PC-3 (cell line): ENCODE measurements around the gene PLA2G4C. TPM values are rescaled to one million over a fixed set of nuclear protein-coding genes. Genes with fewer than 3 reads are reported as not detected.
"Not testable (repeated sequence)": the region's sequence is repeated elsewhere in the genome, so short reads cannot be mapped to it uniquely, and the experiment has no call there.

Experiments
- ATAC-seq: fragments of 200-7000 bp; cut with Tn5 transposase; 2 replicates; pipeline ENCODE4 v1.9.1; 2020; ENCODE audit warnings: mild to moderate bottlenecking, moderate library complexity
- BruUV-seq: library from RNA; stranded (reverse); fragments of 400-500 nt; replicated peaks from 2 replicates; lab custom pipeline; 2021; lab: Mats Ljungman, UMichigan
- CTCF ChIA-PET: fragments of 300-600 bp; sonication (Branson Sonifier 250); formaldehyde crosslinking; loops from one replicate; lab custom pipeline; 2022; ENCODE audit warnings: antibody characterized with exemption; lab: Charles Lee
- POLR2A ChIA-PET: fragments of 300-600 bp; sonication (Branson Sonifier 250); formaldehyde crosslinking; loops from one replicate; lab custom pipeline; 2022; ENCODE audit warnings: antibody characterized with exemption; ENCODE audit not compliant: unreplicated experiment; lab: Charles Lee
- DNase-seq: peaks from one replicate; pipeline ENCODE4 v3.0.0-alpha.2; 2015
- H2AFZ ChIP-seq: fragments of 300-600 bp; sonication (generic); 2 replicates; pipeline ENCODE4 v1.6.0; 2016; ENCODE audit warnings: antibody characterized with exemption, low read length
- H3F3A ChIP-seq: fragments of 300-600 bp; sonication (generic); one replicate; pipeline ENCODE4 v1.6.0; 2017; ENCODE audit warnings: antibody characterized with exemption, low read length, control low read depth, mild to moderate bottlenecking; ENCODE audit not compliant: unreplicated experiment
- H3K27ac ChIP-seq: fragments of 300-600 bp; sonication (generic); 2 replicates; pipeline ENCODE4 v1.5.1; 2016; ENCODE audit warnings: mild to moderate bottlenecking, low read length
- H3K27me3 ChIP-seq: fragments of 300-600 bp; sonication (generic); 2 replicates; pipeline ENCODE4 v1.6.1; 2016; ENCODE audit warnings: low read length, mixed read lengths
- H3K36me3 ChIP-seq: fragments of 300-600 bp; sonication (generic); 2 replicates; pipeline ENCODE4 v1.6.1; 2016; ENCODE audit warnings: low read depth, mixed run types, low read length, mixed read lengths
- H3K4me1 ChIP-seq: fragments of 300-600 bp; sonication (generic); 2 replicates; pipeline ENCODE4 v1.5.1; 2016; ENCODE audit warnings: low read length; ENCODE audit not compliant: insufficient read depth
- H3K4me2 ChIP-seq: fragments of 300-600 bp; sonication (generic); 2 replicates; pipeline ENCODE4 v1.6.0; 2016; ENCODE audit warnings: low read length
- H3K4me3 ChIP-seq: fragments of 300-600 bp; sonication (generic); 2 replicates; pipeline ENCODE4 v1.5.1; 2016; ENCODE audit warnings: mild to moderate bottlenecking, low read length, mixed read lengths
- H3K79me2 ChIP-seq: fragments of 300-600 bp; sonication (generic); 2 replicates; pipeline ENCODE4 v1.6.1; 2017; ENCODE audit warnings: low read length, mixed read lengths
- H3K9ac ChIP-seq: fragments of 300-600 bp; sonication (generic); 2 replicates; pipeline ENCODE4 v1.6.0; 2016; ENCODE audit warnings: mild to moderate bottlenecking, low read length
- H3K9me2 ChIP-seq: fragments of 300-600 bp; sonication (generic); replicated peaks from 2 replicates; pipeline ENCODE4 v1.6.1; 2016; ENCODE audit warnings: mixed run types, low read length, mixed read lengths
- H3K9me3 ChIP-seq: fragments of 300-600 bp; sonication (generic); 2 replicates; pipeline ENCODE4 v1.6.1; 2016; ENCODE audit warnings: low read length, mixed read lengths
- H4K20me1 ChIP-seq: fragments of 300-600 bp; sonication (generic); 2 replicates; pipeline ENCODE4 v1.6.1; 2016; ENCODE audit warnings: low read length, mixed read lengths
- CTCF ChIP-seq: fragments of 300-600 bp; sonication (generic); conservative IDR thresholded peaks from 2 replicates; pipeline ENCODE4 v1.5.1; 2017; ENCODE audit warnings: antibody characterized with exemption, low read depth, mild to moderate bottlenecking, low read length
- EZH2 ChIP-seq: fragments of 300-600 bp; sonication (generic); IDR thresholded peaks from one replicate; pipeline ENCODE4 v1.6.1; 2017; ENCODE audit warnings: antibody characterized with exemption, mild to moderate bottlenecking, low read length; ENCODE audit not compliant: unreplicated experiment
- EZH2phosphoT487 ChIP-seq: fragments of 300-600 bp; sonication (generic); IDR thresholded peaks from 2 replicates; pipeline ENCODE4 v1.6.1; 2018; ENCODE audit warnings: mild to moderate bottlenecking, antibody characterized with exemption, low read length, borderline replicate concordance
- intact Hi-C: fragments of 100-400 bp; cut with micrococcal nuclease; formaldehyde crosslinking; loops from 2 replicates; pipeline ENCODE4 v1.9.0; 2023
- total RNA-seq: library from RNA; depleted of rRNA; stranded (reverse); fragments of >200 nt; gene quantifications from 2 replicates; pipeline ENCODE4 v1.2.3, GENCODE V29; 2014

The PLA2G4C gene
- total RNA-seq, 1 experiment from 2014 or later: 2.6 TPM

- H3F3A ChIP-seq: no peaks in the 10 kb centered on the region
- H3K27me3 ChIP-seq: no peaks in the 10 kb centered on the region
- H3K9me3 ChIP-seq: no peaks in the 10 kb centered on the region
- intact Hi-C loops: no loop called here
- no peaks in the 10 kb centered on the region for H3K4me1 ChIP-seq
- H3K79me2 ChIP-seq: no peaks in the 10 kb centered on the region
- no peak overlapping the region for H3K4me2 ChIP-seq
- no TSS peak for BruUV-seq
- H3K27ac ChIP-seq: no peak overlapping the region
- DNase-seq (no peak), ATAC-seq (no peak)
- H2AFZ ChIP-seq: no peak overlapping the region
- POLR2A ChIA-PET: no interaction called here
- H3K9ac ChIP-seq: no peak overlapping the region
- no peaks in the 10 kb centered on the region for H3K36me3 ChIP-seq
- CTCF ChIA-PET: no interaction called here
- TF ChIP-seq EZH2: no peak
- no peak for TF ChIP-seq EZH2phosphoT487
- peak; percentile 32 for TF ChIP-seq CTCF
- H3K9me2 ChIP-seq: no peaks in the 10 kb centered on the region
- H4K20me1 ChIP-seq: no peaks in the 10 kb centered on the region
- H3K4me3 ChIP-seq: no peak overlapping the region
Observed at GRCh38 chr19:48085904-48086864, 24.4 kb downstream of the PLA2G4C start.

- no peak overlapping the region for H3K4me3 ChIP-seq
- no peak for TF ChIP-seq EZH2
- no peak overlapping the region for H3K27ac ChIP-seq
- H3K27me3 ChIP-seq: peaks cover under 1% of the 10 kb centered on the region; the same call in 1 of the 2 replicates
- intact Hi-C loops: no loop called here
- H2AFZ ChIP-seq: no peak overlapping the region
- no peak overlapping the region for H3K9ac ChIP-seq
- no peak for DNase-seq
- H3K9me3 ChIP-seq: no peaks in the 10 kb centered on the region
- no peaks in the 10 kb centered on the region for H4K20me1 ChIP-seq
- H3K79me2 ChIP-seq: no peaks in the 10 kb centered on the region
- H3F3A ChIP-seq: no peaks in the 10 kb centered on the region
- no peaks in the 10 kb centered on the region for H3K9me2 ChIP-seq
- ChIA-PET POLR2A (no interaction called here), CTCF (no interaction called here)
- no peak for ATAC-seq
- no peaks in the 10 kb centered on the region for H3K36me3 ChIP-seq
- H3K4me1 ChIP-seq: no peaks in the 10 kb centered on the region
- H3K4me2 ChIP-seq: no peak overlapping the region
- BruUV-seq: no TSS peak
Observed at GRCh38 chr19:48085076-48085475, 25.5 kb downstream of the PLA2G4C start.

GRCh38 chr19:48081106-48081505 lies 29.5 kb downstream of the PLA2G4C start:
- Histone ChIP-seq H3K4me3 (no peak overlapping the region), H3K4me1 (no peaks in the 10 kb centered on the region), H2AFZ (no peak overlapping the region), H3F3A (no peaks in the 10 kb centered on the region), H3K27me3 (peaks cover 10% of the 10 kb centered on the region), H3K27ac (no peak overlapping the region), H3K79me2 (no peaks in the 10 kb centered on the region), H3K9ac (no peak overlapping the region), H4K20me1 (no peaks in the 10 kb centered on the region), H3K9me3 (no peaks in the 10 kb centered on the region), H3K36me3 (no peaks in the 10 kb centered on the region), H3K4me2 (no peak overlapping the region), H3K9me2 (no peaks in the 10 kb centered on the region)
- TF ChIP-seq EZH2phosphoT487: no peak
- TF ChIP-seq EZH2: no peak
- TF ChIP-seq CTCF: no peak
- DNase-seq: no peak
- no TSS peak for BruUV-seq
- intact Hi-C loops: no loop called here
- CTCF ChIA-PET: no interaction called here
- POLR2A ChIA-PET: no interaction called here
- no peak for ATAC-seq

GRCh38 chr19:48070177-48070769 lies 40.3 kb downstream of the PLA2G4C start:
- POLR2A ChIA-PET, CTCF ChIA-PET, H3K9me3 ChIP-seq, H3K9me2 ChIP-seq, H3K79me2 ChIP-seq, H3K9ac ChIP-seq, intact Hi-C loops, H3K27ac ChIP-seq, H3K27me3 ChIP-seq, H3K4me3 ChIP-seq, ATAC-seq, H3K4me1 ChIP-seq, H3F3A ChIP-seq, H3K36me3 ChIP-seq, H4K20me1 ChIP-seq, H2AFZ ChIP-seq, DNase-seq, BruUV-seq, H3K4me2 ChIP-seq: not testable (repeated sequence)
